NCI-H2107 treated with DMSO at 0.1 percent for 48 hours (cell line): Measurements from ENCODE around the gene OR2A5.
"Not testable (repeated sequence)": the region's sequence is repeated elsewhere in the genome, so short reads cannot be mapped to it uniquely, and the experiment has no call there.

Source experiments
- DNase-seq: peaks from one replicate; lab custom pipeline; 2025; ENCODE audit not compliant: unreplicated experiment; lab: John Stamatoyannopoulos, UW

OR2A5 gene

GRCh38 chr7:144048648-144049047, at the start of gene OR2A5:
OR2A5 (plus strand) TSS chr7:144048948; CDS start chr7:144050402, 1,454 bp downstream.
- no peak for DNase-seq

DNA sequence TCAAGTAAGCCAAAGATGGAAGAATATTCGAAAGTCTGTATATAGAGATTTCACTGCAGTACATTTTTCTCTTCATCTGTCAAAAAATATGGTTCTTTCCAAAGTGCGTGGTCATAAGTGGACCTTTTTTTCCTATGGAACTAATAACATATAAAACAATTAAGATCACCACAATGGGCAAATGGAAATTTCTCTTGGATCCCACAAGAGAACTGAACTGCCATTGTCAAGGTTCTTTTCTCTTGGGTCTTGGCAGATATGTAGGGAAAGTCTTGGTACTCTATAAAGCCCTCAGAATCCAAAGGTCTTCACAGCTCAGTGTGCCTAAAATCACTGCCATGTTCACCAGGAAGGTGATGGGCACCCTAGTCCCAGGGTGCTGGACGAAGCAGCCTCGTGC, 48.7 kb upstream of the OR2A5 start, which contains the start of gene OR6B1:
TSS of gene OR6B1 (plus strand) at position 301 of the 400 bp plus-strand sequence. CDS start 3,677 bp downstream, outside the sequence.
- no peak for DNase-seq

DNA sequence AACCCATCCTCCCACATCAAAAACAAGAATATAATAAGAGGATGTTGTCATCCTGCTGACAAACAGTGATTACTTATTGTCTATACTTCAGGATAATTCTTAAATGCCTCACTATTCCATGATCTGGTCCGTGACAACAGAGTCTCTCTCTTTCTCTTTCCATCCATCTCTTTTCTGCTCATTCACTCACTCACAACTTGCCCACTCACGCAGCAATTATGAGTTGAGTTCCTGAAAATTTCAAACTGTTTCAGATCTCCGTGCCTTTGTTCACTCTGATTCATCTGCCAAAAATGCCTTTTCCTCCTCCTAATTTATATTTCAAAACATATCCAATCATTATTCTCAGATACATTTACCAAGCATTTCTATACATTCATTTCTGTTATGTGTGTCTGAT, 47.2 kb upstream of the OR2A5 start:
- no peak for DNase-seq

GRCh38 chr7:144004703-144005102, 44.0 kb upstream of the OR2A5 start:
- no peak for DNase-seq

GRCh38 chr7:144006029-144006691, 42.6 kb upstream of the OR2A5 start:
- no peak for DNase-seq

DNA sequence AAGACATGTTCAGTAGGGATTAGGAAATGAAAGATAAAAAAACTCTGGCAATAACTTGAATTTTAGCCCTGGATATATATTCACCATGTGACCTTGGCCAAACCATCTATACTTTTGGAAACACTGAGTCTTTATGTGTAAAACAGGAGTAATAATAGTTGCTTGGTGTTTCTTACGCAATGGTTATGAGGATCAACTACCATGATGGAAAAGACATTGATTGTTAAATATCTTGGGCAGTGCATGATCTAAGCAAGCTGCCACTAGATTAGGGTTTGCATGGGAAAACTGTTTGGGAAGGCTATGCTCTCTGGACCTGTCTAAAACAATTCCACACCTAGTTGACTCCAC, 42.1 kb upstream of the OR2A5 start:
- DNase-seq = no peak

GRCh38 chr7:144009361-144009760, 39.4 kb upstream of the OR2A5 start:
- DNase-seq = no peak

DNA sequence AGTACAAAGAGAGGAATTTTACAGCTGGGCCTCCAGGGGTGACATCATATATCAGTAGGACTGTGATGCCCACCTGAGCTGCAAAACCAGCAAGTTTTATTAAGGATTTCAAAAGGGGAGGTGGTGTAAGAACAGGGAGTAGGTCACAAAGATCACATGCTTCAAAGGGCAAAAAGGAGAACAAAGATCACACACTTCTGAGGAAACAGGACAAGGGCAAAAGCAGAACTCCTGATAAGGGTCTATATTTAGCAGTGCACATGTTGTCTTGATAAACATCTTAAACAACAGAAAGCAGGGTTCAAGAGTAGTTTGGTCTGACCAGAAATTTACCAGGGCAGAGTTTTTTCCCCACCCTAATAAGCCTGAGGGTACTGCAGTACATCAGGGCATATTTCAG, 38.7 kb upstream of the OR2A5 start:
- DNase-seq = not testable (repeated sequence)

DNA sequence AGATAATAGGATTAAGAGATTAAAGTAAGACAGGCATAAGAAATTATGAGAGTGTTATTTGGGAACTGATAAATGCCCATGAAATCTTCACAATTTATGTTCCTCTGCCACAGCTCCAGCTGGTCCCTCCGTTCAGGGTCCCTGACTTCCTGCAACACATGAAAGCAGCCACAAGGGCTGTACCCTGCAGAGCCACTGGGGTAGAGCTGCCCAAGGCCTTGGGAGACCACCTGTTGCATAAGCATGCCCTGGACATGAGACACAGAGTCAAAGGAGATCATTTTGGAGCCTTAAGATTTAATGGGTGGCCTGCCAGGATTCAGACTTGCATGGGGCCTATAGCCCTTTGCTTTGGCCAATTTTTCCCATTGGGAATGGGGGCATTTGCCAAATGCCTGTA, 37.9 kb upstream of the OR2A5 start:
- not testable (repeated sequence) for DNase-seq

DNA sequence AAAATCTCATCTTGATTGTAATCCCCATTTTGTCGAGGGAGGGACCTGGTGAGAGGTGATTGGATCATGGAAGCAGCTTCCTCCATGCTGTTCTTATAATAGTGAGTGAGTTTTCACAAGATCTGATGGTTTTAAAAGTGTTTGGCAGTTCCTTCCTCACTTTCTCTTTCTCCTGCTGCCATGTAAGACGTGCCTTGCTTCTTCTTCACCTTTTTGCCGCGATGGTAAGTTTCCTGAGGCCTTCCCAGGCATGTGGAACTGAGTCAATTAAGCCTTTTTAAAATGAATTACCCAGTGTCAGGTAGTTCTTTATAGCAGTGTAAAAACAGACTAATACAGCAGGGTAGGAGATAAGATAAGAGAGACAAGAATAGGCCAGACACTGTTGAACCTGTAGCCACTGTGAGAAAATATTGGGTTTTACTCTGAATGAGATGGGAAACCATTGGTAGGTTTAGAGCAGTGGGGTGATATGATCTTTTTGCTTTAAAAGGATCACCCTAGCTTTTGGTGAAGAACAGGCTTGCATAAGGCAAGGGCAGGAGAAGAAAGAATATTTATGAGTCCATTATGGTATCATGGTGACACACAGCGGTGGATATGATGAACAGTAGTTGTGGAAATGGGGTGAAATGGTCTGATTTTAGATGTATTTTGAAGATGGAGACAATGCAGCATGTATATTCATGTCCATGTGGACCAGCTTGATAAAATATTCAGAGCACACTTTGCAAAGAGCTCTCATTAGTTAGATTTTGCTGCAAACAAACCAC, 37.1 kb upstream of the OR2A5 start:
- no peak for DNase-seq

- DNase-seq = no peak
Observed at GRCh38 chr7:144018065-144018464, 30.7 kb upstream of the OR2A5 start.

GRCh38 chr7:144019457-144019856, 29.3 kb upstream of the OR2A5 start:
- DNase-seq = no peak

- DNase-seq = no peak
Observed at GRCh38 chr7:144020340-144020739, 28.4 kb upstream of the OR2A5 start.

GRCh38 chr7:144022169-144022568, 26.6 kb upstream of the OR2A5 start:
- no peak for DNase-seq

DNA sequence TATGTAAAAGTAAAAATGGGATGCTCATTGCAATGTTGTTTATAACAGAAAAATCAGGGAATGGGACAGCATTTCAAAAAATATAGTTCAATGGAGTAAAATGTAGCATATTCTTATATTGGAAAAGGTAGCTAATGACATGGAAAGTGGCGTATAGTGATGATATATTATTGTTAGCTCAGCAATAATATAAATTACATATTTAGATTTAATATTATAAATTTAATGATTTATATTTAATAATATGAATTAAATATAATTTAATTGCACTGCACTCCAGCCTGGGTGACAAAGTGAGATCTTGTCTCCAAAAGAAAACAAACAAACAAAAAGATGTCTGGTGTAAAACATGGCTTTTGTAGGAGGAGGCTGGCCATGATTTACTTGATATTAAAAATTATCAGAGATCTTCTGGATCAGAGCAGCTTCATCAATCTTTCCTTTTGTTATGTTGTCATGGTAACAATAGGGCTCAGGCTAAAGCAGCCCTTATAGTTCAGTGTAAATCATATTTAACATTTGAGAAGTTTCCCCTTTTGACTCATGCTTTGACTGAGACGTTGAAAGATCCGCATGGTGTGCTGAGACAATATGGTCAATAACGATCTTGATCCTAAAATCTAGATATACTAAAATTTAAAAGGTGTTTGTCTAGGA, 25.4 kb upstream of the OR2A5 start:
- no peak for DNase-seq

- no peak for DNase-seq
Observed at GRCh38 chr7:144024213-144024612, 24.5 kb upstream of the OR2A5 start.

GRCh38 chr7:144026203-144026883, 22.4 kb upstream of the OR2A5 start:
- DNase-seq = no peak

DNA sequence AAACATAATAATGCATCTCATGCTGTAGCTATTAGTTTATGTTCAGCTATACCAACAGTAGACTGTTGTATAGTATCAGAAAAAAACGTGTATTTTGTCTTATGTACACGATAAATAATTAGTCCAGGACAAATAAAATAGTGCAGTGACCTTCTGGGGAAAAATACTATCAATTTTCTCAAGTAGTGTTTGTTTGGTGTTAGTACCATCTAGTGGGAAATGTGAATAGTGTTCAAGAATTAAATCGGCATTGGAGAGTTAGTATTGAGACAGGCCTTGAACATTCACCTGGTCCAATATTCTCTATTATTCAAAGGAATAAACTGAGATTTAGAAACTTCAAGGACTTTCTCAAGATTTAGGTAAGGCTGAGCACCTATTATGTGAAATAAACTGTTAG, 21.7 kb upstream of the OR2A5 start:
- DNase-seq = no peak

DNA sequence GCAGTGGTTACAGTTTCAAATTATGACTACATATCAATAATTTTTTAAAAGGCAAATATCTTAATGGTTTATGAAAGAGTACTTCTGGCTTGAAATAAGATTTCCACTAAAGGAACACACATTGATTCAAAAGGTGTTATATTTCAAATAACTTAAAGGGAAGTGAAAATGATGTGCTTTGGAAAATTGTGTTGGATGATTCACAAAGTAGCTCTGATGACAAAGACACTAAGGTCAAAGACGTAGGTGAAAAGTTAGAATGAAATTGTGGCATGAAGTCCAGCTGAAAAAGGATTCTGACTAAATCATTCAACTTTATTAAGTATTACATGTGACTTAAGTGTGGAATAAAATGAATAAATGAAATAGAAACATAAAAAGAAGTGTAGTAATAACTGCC, 20.8 kb upstream of the OR2A5 start:
- DNase-seq = no peak

DNA sequence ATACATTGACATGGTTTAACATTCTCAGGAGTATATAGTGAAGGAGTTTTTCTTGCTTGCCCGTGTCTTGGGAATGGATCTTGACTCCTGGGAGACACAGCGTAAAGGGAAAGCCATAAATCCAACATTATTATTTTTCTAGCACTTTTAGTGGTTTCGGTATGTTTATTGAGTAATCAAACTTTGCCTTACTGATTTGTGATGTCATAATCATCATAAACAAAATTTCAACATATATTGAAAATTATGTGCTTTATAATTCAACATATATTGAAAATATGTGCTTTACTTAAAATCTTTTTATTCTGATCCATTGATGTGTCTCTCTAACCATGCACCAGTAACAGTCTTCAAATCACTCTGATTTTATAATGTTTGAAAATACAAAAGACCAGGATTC, 20.2 kb upstream of the OR2A5 start:
- DNase-seq = no peak

- no peak for DNase-seq
Observed at GRCh38 chr7:144032516-144032915, 16.2 kb upstream of the OR2A5 start.
